Activated T-helper 9 cell treated with anti-CD3 and anti-CD28 coated beads, Interleukin-2, amount 50 U/mL, for 16 hours (primary cell): Measurements from ENCODE around the gene RAPGEF6.
"Not testable (repeated sequence)": the region's sequence is repeated elsewhere in the genome, so short reads cannot be mapped to it uniquely, and the experiment has no call there.

Experiments used
- DNase-seq: peaks from one replicate; pipeline ENCODE4 v3.0.0-alpha.2; 2020; ENCODE audit warnings: low read depth

Gene RAPGEF6

DNA sequence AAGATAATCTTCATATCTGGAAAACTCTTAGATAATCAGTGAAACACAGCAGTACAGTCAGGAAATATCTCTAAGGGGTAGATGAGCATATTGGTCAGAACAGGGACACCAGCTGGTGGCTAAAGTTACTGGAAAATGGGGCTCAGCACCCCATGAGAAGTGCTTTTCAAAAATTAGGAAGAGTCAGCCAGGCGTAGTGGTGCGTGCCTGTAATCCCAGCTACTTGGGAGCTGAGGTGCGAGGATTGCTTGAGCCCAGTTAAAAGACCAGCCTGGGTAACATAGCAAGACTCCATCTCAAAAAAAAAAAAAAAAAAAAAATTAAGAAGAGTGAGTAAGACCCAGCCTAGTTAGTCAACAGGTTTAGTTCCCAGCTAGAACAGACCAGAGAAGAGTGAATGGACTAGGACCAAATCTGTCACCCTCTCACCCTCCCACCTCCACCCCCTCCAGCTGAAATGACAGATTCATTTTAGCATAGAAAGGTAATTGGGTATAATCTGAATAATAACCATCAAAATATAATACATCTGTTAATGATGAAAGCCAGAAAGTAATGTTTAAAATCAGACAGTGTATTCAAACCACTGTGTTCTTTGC is 250.3 kb downstream of the RAPGEF6 start:
- peak; percentile 40 for DNase-seq

- no peak for DNase-seq
These were observed 250.9 kb downstream of the RAPGEF6 start for GRCh38 chr5:131384173-131384572.

DNA sequence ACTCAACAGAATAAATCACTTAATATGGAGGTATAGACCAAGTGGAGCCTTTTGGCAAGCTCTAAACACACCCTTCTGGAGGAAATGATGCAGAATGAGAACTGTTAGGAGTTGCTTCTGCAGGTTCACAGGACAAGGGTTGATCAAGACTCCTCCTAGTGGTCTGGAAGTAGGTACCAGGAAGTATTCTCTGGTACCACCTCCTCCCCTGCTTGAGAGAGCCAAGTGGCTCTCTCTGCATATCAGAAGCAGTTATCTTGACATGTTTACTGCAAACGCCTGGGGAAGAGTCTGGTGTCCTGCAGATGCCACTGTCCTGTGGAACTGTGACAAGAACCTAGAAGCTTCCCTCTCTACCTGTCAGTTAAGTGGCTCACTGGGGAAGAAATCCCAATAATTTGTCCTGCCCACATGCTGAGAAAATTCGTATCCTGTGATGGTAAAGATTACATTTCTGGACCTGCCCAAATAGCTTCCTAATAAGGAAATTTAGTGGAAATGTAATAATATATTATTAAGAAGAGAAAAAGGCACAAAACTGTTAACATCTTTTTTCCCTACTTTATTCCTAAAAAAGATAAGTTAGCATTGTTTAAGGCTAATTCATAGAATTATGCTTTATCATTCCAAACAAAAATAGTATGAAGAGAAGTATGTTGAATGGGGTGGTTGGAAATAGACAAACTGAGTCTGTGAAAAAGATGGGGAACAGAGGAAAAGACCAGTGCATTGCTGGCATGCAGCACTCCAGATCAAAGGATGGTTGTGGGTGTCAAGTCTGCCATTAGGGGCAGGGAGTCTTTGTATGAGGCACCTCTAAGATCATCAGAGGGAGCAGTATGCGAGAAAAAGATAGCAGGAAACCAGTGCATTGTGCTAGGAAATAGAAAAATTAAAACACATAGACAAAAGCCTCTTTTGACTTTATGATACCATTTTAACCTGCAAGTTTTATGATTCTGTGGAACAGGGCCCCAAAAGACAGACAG is 252.3 kb downstream of the RAPGEF6 start:
- DNase-seq, result no peak

- DNase-seq, result no peak
These were observed 253.3 kb downstream of the RAPGEF6 start for GRCh38 chr5:131381777-131382176.

DNA sequence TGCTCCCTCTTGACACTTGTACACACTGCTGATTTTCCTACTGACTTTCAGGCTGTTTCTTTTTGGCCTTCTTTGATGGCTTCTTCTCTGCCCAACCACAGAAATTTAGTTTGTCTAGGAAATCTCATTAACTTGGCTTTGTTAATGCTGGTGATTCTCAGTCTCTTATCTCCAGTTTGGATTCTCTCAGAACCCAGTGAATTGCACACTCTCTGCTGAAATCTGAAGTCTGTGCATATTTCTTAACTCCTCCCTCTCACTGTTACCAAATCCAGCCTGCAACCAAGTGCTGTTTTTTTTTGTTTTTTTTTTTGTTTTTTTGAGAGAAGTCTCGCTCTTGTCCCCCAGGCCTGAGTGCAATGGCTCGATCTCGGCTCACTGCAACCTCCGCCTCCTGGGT is 254.0 kb downstream of the RAPGEF6 start:
- no peak for DNase-seq

GRCh38 chr5:131380238-131380637 is 254.8 kb downstream of the RAPGEF6 start:
- DNase-seq, result not testable (repeated sequence)

GRCh38 chr5:131379723-131380122 is 255.3 kb downstream of the RAPGEF6 start:
- DNase-seq, result peak; percentile 57

DNA sequence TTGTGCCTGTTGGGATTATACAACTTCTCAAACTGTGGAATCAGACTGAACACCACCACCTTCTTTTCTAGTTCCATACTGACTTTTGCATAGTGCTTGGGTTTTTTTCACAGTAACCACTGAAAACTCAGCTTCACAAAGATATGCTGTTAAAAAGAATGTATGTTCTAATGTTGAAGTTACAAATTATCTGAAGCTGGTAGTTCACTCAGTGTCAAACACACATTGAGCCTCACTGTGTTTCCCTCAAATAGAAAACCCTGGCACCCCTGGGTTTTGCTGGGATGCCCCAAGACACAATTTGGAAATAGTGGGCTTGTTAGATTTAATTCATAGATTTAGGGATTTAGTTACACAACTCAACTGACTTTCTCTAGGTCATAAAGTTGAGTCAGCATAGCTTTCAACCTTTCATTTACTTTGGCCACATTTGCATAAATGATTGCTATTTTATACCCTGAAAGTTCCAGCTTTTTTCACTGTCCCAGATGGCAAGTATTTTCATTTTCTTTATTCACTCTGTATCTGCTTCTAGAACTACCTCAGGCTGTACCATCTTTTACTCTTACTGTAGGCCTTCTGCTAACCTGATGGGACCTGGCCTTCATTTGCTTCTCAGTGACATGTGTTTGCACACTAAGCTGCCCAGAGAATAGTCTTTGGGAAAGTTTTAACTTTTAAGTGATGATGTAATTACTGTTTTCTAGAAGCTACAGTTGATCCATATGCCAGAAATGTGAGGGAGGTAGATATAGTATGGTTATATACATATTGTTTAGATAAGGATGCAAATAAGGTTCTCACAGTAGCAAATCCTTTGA is 256.1 kb downstream of the RAPGEF6 start:
- no peak for DNase-seq

DNA sequence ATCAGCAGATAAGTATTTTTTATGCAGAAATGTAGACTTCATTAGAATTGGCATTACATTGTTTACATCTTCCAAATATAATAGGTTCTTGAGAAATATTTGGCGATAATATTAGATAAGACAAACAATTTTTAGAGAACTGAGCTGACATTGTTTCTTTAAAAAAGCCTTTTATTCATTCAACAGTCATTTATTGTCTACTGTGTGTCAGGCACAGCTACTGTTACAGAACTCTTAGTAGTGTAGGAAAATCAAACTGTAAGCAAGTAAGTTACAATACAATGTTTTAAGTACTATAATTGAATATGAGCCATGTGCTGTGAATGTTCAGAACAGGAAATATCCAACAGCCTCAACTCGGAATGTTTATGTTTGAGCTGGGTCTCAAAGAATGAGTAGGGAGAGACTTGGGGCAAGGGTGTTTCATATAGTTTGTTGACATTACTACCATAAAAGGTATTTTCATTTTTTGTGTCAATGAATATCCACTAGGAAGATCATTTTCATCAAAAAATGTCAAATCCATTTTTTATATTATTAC is 257.2 kb downstream of the RAPGEF6 start:
- DNase-seq, result no peak

DNA sequence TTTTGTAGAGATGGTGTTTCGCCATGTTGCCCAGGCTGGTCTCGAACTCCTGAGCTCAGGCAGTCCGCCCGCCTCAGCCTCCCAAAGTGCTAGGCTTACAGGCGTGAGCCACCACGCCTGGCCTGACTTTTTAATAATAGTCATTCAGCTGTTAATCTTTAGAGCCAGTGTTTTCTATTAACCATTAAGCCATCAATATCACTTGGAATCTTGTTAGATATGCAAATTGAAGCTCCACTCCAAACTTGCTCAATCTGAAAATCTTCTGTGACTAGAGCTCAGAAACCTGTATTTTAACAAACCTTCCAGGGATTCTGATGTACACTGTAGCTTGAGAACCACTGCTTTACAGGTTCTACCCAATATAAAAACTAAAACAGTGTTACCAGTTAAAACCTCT is 257.7 kb downstream of the RAPGEF6 start:
- no peak for DNase-seq

GRCh38 chr5:131375351-131375750 is 259.7 kb downstream of the RAPGEF6 start:
- no peak for DNase-seq
